RWPE2 (cell line): ENCODE data around the gene UVRAG.

ENCODE experiments used
- ATAC-seq: fragments of 200-7000 bp; cut with Tn5 transposase; 3 replicates; pipeline ENCODE4 v1.9.1; 2021; ENCODE audit warnings: low read depth
- DNase-seq: peaks from one replicate; pipeline ENCODE4 v3.0.0-alpha.2; 2020; ENCODE audit warnings: low spot score
- H3K27ac ChIP-seq: fragments of 450-650 bp; 2 replicates; pipeline ENCODE4 v1.5.1; 2017; ENCODE audit warnings: mild to moderate bottlenecking; ENCODE audit not compliant: poor library complexity, severe bottlenecking
- H3K27me3 ChIP-seq: fragments of 250-450 bp; sonication (Bioruptor Pico); 2 replicates; pipeline ENCODE4 v1.5.1; 2021; ENCODE audit warnings: mild to moderate bottlenecking, moderate library complexity; ENCODE audit not compliant: insufficient read depth, poor library complexity, severe bottlenecking
- H3K36me3 ChIP-seq: fragments of 250-450 bp; sonication (Bioruptor Pico); 2 replicates; pipeline ENCODE4 v1.5.1; 2020; ENCODE audit warnings: low read depth, mild to moderate bottlenecking, moderate library complexity
- H3K4me1 ChIP-seq: fragments of 250-450 bp; sonication (Bioruptor Pico); 2 replicates; pipeline ENCODE4 v1.5.1; 2021; ENCODE audit warnings: mild to moderate bottlenecking, moderate library complexity; ENCODE audit not compliant: insufficient read depth, poor library complexity, severe bottlenecking
- H3K4me3 ChIP-seq: fragments of 250-450 bp; sonication (Bioruptor Pico); 2 replicates; pipeline ENCODE4 v1.5.1; 2021; ENCODE audit warnings: mild to moderate bottlenecking, moderate library complexity; ENCODE audit not compliant: severe bottlenecking
- H3K9me3 ChIP-seq: fragments of 250-450 bp; sonication (Bioruptor Pico); 2 replicates; pipeline ENCODE4 v1.5.1; 2021; ENCODE audit warnings: mild to moderate bottlenecking, moderate library complexity; ENCODE audit not compliant: severe bottlenecking
- TF ChIP-seq, protein P1 (sequence below): fragments of 450-650 bp; IDR thresholded peaks from one replicate; pipeline ENCODE4 v1.5.1; 2017; ENCODE audit warnings: mild to moderate bottlenecking, moderate library complexity; ENCODE audit not compliant: poor library complexity, severe bottlenecking

UVRAG gene

DNA sequence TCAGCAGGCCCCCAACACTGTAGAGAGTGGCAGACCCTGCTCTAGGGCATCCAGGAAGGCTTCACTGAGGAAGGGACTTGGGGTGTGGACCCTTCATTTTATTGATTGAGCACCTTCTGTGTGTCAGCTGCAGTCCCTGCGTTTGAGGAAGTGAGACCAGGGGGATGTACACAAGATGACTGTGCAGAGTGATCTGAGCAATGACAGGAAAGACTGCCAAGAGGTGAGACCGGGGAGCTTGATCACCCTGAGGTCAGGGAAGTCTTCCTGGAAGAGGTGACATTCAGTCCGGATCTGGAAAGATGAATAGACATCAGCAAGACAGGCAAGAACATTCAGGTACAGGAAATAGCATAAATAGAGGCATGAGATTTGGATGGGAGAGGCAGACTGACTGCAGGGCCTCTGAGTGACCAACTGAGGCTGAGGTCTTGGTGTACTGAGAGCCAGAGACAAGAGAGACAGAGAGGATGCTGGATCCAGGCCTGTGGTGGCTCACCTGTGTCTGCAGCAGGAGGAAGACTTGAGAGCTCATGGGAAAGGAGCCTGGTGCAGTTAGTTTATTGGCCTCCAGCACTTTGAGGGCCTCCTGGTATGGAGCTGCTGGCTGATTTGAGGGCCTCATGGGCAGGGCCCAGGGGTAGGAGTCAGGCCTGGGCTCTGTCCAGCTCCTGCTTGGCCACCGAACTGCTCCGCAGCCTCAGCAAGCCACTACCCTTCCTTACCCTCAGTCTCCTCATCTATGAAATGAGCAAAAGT, 41.2 kb upstream of the UVRAG start:
- H3K9me3 ChIP-seq: no peaks in the 10 kb centered on the region
- no peaks in the 10 kb centered on the region for H3K27me3 ChIP-seq
- ATAC-seq (no peak), DNase-seq (peak; percentile 8)
- no peaks in the 10 kb centered on the region for H3K36me3 ChIP-seq
- H3K4me3 ChIP-seq: no peak overlapping the region
- no peak overlapping the region for H3K27ac ChIP-seq
- TF ChIP-seq, protein P1, sequence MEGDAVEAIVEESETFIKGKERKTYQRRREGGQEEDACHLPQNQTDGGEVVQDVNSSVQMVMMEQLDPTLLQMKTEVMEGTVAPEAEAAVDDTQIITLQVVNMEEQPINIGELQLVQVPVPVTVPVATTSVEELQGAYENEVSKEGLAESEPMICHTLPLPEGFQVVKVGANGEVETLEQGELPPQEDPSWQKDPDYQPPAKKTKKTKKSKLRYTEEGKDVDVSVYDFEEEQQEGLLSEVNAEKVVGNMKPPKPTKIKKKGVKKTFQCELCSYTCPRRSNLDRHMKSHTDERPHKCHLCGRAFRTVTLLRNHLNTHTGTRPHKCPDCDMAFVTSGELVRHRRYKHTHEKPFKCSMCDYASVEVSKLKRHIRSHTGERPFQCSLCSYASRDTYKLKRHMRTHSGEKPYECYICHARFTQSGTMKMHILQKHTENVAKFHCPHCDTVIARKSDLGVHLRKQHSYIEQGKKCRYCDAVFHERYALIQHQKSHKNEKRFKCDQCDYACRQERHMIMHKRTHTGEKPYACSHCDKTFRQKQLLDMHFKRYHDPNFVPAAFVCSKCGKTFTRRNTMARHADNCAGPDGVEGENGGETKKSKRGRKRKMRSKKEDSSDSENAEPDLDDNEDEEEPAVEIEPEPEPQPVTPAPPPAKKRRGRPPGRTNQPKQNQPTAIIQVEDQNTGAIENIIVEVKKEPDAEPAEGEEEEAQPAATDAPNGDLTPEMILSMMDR: no peak
- H3K4me1 ChIP-seq: peaks cover 5% of the 10 kb centered on the region

- Histone ChIP-seq H3K9me3 (no peaks in the 10 kb centered on the region), H3K27me3 (no peaks in the 10 kb centered on the region), H3K27ac (no peak overlapping the region), H3K4me1 (peaks cover 5% of the 10 kb centered on the region), H3K36me3 (no peaks in the 10 kb centered on the region), H3K4me3 (no peak overlapping the region)
- TF ChIP-seq, protein P1: no peak
- DNase-seq (no peak), ATAC-seq (no peak)
Observed at GRCh38 chr11:75775056-75775455, 40.0 kb upstream of the UVRAG start.

DNA sequence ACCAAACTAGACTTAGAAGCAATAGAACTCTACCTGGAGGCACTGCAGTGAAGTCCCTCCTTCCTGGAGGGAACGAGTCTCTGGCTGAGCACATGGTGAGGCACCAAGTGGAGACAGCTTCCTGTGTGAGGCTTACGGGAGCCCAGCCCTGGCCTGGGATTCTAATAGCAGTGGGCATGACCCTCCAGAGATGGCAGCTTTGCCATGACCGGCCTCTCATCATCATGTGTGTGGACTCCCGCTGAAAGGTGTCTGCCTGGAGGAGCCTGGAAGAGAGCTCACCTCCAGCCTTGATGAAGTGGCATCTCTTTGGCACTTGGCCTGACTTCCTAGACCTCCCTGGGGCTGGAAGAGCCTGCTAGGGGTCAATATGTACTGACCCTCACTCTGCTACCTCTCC, 38.5 kb upstream of the UVRAG start:
- TF ChIP-seq, protein P1: no peak
- Histone ChIP-seq H3K27ac (no peak overlapping the region), H3K27me3 (no peaks in the 10 kb centered on the region), H3K9me3 (no peaks in the 10 kb centered on the region), H3K36me3 (no peaks in the 10 kb centered on the region), H3K4me1 (peaks cover 5% of the 10 kb centered on the region), H3K4me3 (no peak overlapping the region)
- no peak for ATAC-seq
- no peak for DNase-seq

DNA sequence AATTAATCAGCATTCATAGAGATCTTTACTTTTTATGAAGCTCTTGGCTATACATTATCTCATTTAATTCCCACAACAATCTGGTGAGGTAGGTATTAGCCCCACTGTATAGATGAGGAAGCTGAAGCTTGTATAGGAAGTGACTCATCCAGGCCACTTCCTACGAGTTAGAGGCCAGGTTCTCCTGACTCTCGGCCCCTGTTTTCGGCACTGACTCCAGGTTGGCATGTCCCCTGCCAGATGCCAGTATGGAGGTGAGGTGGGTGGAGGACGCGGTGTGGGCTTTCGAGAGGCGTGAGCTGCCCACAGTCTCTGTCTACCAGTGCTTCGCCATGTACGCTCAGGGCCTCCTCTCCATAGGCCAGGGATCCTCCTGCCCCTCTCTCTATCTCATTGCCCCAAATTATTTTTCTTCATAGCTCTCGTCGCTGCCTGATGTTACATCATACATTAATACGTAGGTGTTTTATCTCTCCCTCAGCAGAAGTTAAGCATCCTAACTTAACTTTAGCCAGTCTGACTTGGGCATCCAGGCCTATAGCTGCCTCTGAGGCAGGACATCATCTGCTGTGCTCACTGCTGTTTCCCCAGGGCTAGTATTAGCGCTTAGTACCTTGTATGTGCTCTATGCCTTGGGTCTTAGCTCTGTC, 37.4 kb upstream of the UVRAG start:
- H3K27me3 ChIP-seq: no peaks in the 10 kb centered on the region
- no peaks in the 10 kb centered on the region for H3K36me3 ChIP-seq
- ATAC-seq (no peak), DNase-seq (no peak)
- no peak overlapping the region for H3K27ac ChIP-seq
- TF ChIP-seq, protein P1: no peak
- no peak overlapping the region for H3K4me3 ChIP-seq
- H3K9me3 ChIP-seq: no peaks in the 10 kb centered on the region
- H3K4me1 ChIP-seq: peaks cover 7% of the 10 kb centered on the region

GRCh38 chr11:75778962-75779361, 36.0 kb upstream of the UVRAG start:
- H3K4me1 ChIP-seq: peaks cover 14% of the 10 kb centered on the region
- TF ChIP-seq, protein P1: no peak
- no peak for ATAC-seq

More at GRCh38 chr11:75778962-75779361, 36.0 kb upstream of the UVRAG start:
- no peaks in the 10 kb centered on the region for H3K36me3 ChIP-seq
- H3K27ac ChIP-seq: no peak overlapping the region
- H3K27me3 ChIP-seq: no peaks in the 10 kb centered on the region
- no peak for DNase-seq
- H3K9me3 ChIP-seq: no peaks in the 10 kb centered on the region
- no peak overlapping the region for H3K4me3 ChIP-seq
